BJ (cell line): ENCODE results near the gene DMAC2L. TPM values are rescaled to one million over a fixed set of nuclear protein-coding genes. Genes with fewer than 3 reads are reported as not detected.
"Not testable (repeated sequence)": the region's sequence is repeated elsewhere in the genome, so short reads cannot be mapped to it uniquely, and the experiment has no call there.

Source experiments
- CTCF ChIA-PET: fragments of 350-600 bp; formaldehyde crosslinking; extraction: SDS; loops from one replicate; lab custom pipeline; 2021; ENCODE audit warnings: antibody characterized with exemption, inconsistent platforms; lab: Yijun Ruan, JAX
- POLR2A ChIA-PET: fragments of 300-600 bp; sonication (Branson Sonifier 250); formaldehyde crosslinking; extraction: SDS; loops from one replicate; lab custom pipeline; 2021; ENCODE audit warnings: antibody characterized with exemption; lab: Charles Lee
- DNase-seq: peaks from one replicate; pipeline ENCODE4 v3.0.0-alpha.2; 2011; ENCODE audit warnings: low read depth
- H3K27me3 ChIP-seq: 2 replicates; pipeline ENCODE4 v1.6.0; 2011; ENCODE audit warnings: low read length; ENCODE audit not compliant: control insufficient read depth, insufficient read depth
- H3K36me3 ChIP-seq: 2 replicates; pipeline ENCODE4 v1.5.1; 2011; ENCODE audit warnings: low read length; ENCODE audit not compliant: control insufficient read depth, insufficient read depth
- H3K4me3 ChIP-seq: 2 replicates; pipeline ENCODE4 v1.5.1; 2011; ENCODE audit warnings: low read depth, mild to moderate bottlenecking, control low read depth, low read length
- polyA plus RNA-seq: library from polyadenylated mRNA; depleted of rRNA; stranded (reverse); fragments of >200 nt; gene quantifications from 2 replicates; pipeline ENCODE4 v1.2.3, GENCODE V29; 2011
- TF ChIP-seq, protein P1 (sequence below): IDR thresholded peaks from 2 replicates; pipeline ENCODE4 v1.5.1; 2011; ENCODE audit warnings: low read depth, mild to moderate bottlenecking, control low read depth, inconsistent platforms, low read length, moderate library complexity; ENCODE audit not compliant: insufficient read depth

DMAC2L gene
- polyA plus RNA-seq, 1 experiment, result 6.8 TPM

DNA sequence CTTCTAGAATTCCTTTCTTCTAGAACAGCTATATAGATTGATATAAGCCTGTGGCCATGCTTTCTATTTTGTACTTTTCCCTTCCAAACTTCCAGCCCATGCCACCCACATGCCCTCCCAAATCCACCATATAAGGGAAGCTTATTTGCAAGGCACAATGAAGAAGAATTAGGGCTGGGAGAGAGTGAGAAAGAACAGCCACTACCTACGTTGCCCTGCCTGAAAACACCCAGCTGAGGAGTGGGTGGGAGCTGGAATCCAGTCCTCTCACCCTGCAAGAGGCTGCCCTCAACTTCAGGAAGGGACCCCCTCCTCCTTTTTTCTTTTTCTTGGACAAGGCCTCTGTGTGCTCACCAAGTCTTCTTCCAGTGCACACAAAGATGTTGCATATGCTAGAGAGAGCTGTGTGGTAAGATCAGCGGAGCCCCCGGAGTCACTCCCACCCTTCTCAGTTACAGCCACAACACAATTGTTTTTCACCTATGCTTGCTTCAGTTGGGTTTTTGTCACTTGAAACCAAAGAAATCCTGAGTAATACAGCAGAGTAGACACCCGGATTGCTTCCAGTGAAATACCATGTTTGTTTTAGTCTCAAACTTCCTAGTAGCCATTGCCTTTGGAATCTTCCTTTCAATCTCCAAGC is 45.8 kb downstream of the DMAC2L start:
- Histone ChIP-seq H3K36me3 (no peaks in the 10 kb centered on the region), H3K4me3 (no peak overlapping the region), H3K27me3 (no peaks in the 10 kb centered on the region)
- no peak for DNase-seq
- ChIA-PET POLR2A (no interaction called here), CTCF (no interaction called here)
- TF ChIP-seq, protein P1, sequence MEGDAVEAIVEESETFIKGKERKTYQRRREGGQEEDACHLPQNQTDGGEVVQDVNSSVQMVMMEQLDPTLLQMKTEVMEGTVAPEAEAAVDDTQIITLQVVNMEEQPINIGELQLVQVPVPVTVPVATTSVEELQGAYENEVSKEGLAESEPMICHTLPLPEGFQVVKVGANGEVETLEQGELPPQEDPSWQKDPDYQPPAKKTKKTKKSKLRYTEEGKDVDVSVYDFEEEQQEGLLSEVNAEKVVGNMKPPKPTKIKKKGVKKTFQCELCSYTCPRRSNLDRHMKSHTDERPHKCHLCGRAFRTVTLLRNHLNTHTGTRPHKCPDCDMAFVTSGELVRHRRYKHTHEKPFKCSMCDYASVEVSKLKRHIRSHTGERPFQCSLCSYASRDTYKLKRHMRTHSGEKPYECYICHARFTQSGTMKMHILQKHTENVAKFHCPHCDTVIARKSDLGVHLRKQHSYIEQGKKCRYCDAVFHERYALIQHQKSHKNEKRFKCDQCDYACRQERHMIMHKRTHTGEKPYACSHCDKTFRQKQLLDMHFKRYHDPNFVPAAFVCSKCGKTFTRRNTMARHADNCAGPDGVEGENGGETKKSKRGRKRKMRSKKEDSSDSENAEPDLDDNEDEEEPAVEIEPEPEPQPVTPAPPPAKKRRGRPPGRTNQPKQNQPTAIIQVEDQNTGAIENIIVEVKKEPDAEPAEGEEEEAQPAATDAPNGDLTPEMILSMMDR, result no peak

DNA sequence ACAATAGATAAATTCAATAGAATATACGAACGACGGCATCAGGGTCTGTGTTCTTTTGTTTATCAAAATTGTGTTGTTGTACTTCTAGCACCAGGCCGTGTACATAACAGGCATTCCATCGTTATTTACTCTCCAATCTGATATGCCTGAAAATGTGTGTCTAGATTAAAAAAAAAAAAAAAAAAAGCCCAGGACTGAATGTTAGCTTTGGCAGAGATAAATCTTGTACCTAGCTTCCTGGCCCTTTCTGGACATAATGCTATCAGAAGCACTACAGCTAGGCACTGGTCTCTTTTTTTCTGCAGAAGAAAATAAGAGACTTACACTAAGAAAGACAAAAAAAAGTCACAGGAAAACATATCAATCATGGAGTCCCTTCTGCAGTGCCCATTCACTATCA is 47.5 kb downstream of the DMAC2L start:
- no peak for DNase-seq
- H3K36me3 ChIP-seq, result no peaks in the 10 kb centered on the region
- H3K4me3 ChIP-seq, result no peak overlapping the region
- TF ChIP-seq, protein P1, result no peak
- H3K27me3 ChIP-seq, result no peaks in the 10 kb centered on the region
- ChIA-PET CTCF (interaction anchor here (0.8 to 1.3 kb wide), 3 partner anchors 9 to 37 kb away, joined by 3 to 4 read pairs (median 3); partner anchors contain the start of gene CDKL1), POLR2A (no interaction called here)

DNA sequence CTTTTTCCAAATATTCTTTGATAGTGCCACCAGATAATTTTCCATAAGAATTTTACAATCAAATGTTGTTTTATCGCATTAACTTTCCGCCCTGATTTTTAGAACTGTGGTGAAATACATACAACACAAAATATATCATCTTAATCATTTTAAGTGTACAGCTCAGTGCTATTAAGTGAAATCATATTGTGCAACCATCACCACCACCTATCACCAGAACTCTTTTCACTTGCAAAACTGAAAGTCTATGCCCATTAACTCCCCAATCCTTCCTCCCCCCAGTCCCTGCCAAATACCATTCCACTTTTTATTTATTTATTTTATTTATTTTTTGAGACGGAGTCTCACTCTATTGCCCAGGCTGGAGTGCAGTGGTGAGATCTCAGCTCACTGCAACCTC is 48.0 kb downstream of the DMAC2L start:
- ChIA-PET CTCF (interaction anchor here (0.8 to 1.3 kb wide), 3 partner anchors 10 to 36 kb away, joined by 3 to 4 read pairs (median 3); partner anchors contain the start of gene CDKL1), POLR2A (no interaction called here)
- no peak overlapping the region for H3K4me3 ChIP-seq
- no peaks in the 10 kb centered on the region for H3K36me3 ChIP-seq
- DNase-seq, result no peak
- H3K27me3 ChIP-seq, result no peaks in the 10 kb centered on the region
- TF ChIP-seq, protein P1, result no peak

DNA sequence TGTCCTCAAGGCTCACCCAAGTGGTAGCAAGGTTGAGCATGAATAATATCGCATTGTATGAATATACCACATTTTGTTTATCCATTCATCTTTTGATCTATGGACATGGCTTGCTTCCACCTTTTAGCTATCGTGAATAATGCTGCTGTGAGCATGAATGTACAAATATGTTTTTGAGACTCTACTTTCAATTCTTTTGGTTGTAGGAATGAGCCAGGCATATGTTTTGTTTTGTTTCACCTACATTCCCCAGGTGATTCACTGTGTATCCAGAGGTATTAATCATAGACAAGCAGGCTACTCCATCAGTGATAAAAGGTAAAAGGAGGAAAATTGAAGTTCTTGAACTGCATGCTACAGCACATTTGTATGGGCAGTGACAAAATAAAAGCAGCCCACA is 48.7 kb downstream of the DMAC2L start:
- POLR2A ChIA-PET, result no interaction called here
- CTCF ChIA-PET, result interaction anchor here (0.7 kb wide), 1 partner anchor 23 kb away, joined by 3 read pairs; no protein-coding TSS in a partner anchor
- no peaks in the 10 kb centered on the region for H3K27me3 ChIP-seq
- TF ChIP-seq, protein P1, result no peak
- H3K36me3 ChIP-seq, result no peaks in the 10 kb centered on the region
- no peak for DNase-seq
- no peak overlapping the region for H3K4me3 ChIP-seq

DNA sequence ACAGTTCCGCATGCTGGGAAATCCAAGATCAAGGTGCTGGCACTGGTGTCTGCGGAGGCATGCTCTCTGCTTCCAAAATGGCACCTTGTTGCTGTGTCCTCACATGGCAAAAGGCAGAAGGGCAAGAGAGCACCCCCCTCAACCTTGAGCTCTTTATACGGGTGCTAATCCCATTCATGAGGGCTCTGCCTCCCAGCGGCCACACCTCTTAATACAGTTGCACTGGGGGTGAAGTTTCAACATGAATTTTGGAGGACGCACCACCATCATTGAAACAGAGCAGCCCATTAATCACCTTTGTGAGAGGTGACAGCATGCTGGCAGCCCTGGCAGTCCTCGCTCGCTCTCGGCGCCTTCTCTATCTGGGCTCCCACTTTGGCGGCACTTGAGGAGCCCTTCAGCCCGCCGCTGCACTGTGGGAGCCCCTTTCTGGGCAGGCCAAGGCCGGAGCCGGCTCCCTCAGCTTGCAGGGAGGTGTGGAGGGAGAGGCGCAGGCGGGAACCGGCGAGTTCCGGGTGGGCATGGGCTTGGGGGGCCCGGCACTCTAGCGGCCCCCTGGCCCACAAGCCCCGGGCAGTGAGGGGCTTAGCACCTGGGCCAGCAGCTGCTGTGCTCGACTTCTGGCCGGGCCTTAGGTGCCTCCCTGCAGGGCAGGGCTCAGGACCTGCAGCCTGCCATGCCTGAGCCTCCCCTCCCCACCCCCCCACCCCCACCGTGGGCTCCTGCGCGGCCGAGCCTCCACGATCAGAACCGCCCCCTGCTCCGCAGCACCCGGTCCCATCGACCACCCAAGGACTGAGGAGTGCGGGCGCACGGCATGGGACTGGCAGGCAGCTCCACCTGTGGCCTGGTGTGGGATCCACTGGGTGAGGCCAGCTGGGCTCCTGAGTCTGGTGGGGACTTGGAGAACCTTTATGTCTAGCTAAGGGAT is 49.6 kb downstream of the DMAC2L start:
- H3K36me3 ChIP-seq, H3K4me3 ChIP-seq, POLR2A ChIA-PET, H3K27me3 ChIP-seq, DNase-seq: not testable (repeated sequence)
- CTCF ChIA-PET, result interaction anchor here (0.7 kb wide), 1 partner anchor 22 kb away, joined by 3 read pairs; no protein-coding TSS in a partner anchor
